PC-9 (cell line): Measurements from ENCODE around the gene MTUS2. TPM values are rescaled to one million over a fixed set of nuclear protein-coding genes. Genes with fewer than 3 reads are reported as not detected.

Experiments
- Bru-seq: library from RNA; stranded (reverse); fragments of 400-500 nt; gene quantifications from one replicate; lab custom pipeline; 2021; lab: Mats Ljungman, UMichigan
- BruChase-seq, 2 experiments: library from RNA; stranded (reverse); fragments of 400-500 nt; gene quantifications; one replicate each; lab custom pipeline; 2021; lab: Mats Ljungman, UMichigan
- BruUV-seq: library from RNA; stranded (reverse); fragments of 400-500 nt; replicated peaks from 2 replicates; lab custom pipeline; 2021; lab: Mats Ljungman, UMichigan
- CTCF ChIA-PET: fragments of 300-600 bp; sonication (Branson Sonifier 250); formaldehyde crosslinking; loops from one replicate; lab custom pipeline; 2022; ENCODE audit warnings: antibody characterized with exemption; lab: Charles Lee
- POLR2A ChIA-PET: fragments of 300-600 bp; sonication (Branson Sonifier 250); formaldehyde crosslinking; loops from one replicate; lab custom pipeline; 2022; ENCODE audit warnings: antibody characterized with exemption; ENCODE audit not compliant: unreplicated experiment; lab: Charles Lee
- DNase-seq, 2 experiments: peaks; one replicate each; pipeline versions ENCODE4 v3.0.0 to v3.0.0-alpha.2; 2015 to 2022; ENCODE audit warnings: mixed read lengths in 1 of 2
- H2AFZ ChIP-seq: fragments of 200-600 bp; sonication (generic); 2 replicates; pipeline ENCODE4 v1.8.1; 2017; ENCODE audit warnings: antibody characterized with exemption
- H3F3A ChIP-seq: fragments of 200-600 bp; sonication (generic); 2 replicates; pipeline ENCODE4 v1.8.1; 2017; ENCODE audit warnings: antibody characterized with exemption, mild to moderate bottlenecking, low read depth; ENCODE audit not compliant: insufficient read depth
- H3K27ac ChIP-seq: fragments of 200-600 bp; sonication (generic); 2 replicates; pipeline ENCODE4 v1.6.1; 2016; ENCODE audit warnings: mixed run types
- H3K27me3 ChIP-seq: fragments of 200-600 bp; sonication (generic); 2 replicates; pipeline ENCODE4 v1.6.1; 2016; ENCODE audit warnings: low read depth, mixed run types; ENCODE audit not compliant: insufficient read depth
- H3K36me3 ChIP-seq: fragments of 200-600 bp; sonication (generic); 2 replicates; pipeline ENCODE4 v1.6.1; 2016; ENCODE audit warnings: low read depth, mixed run types
- H3K4me1 ChIP-seq: fragments of 200-600 bp; sonication (generic); replicated peaks from 2 replicates; pipeline ENCODE4 v1.6.1; 2016; ENCODE audit warnings: mixed run types; ENCODE audit not compliant: insufficient read depth
- H3K4me2 ChIP-seq: fragments of 200-600 bp; sonication (generic); 2 replicates; pipeline ENCODE4 v1.6.1; 2017; ENCODE audit warnings: mixed run types
- H3K4me3 ChIP-seq: fragments of 200-600 bp; sonication (generic); 2 replicates; pipeline ENCODE4 v1.6.1; 2016; ENCODE audit warnings: mixed run types
- H3K79me2 ChIP-seq: fragments of 200-600 bp; sonication (generic); 2 replicates; pipeline ENCODE4 v1.6.1; 2017; ENCODE audit warnings: low read depth, mixed run types
- H3K9me2 ChIP-seq: fragments of 200-600 bp; sonication (generic); 2 replicates; pipeline ENCODE4 v1.8.1; 2017; ENCODE audit warnings: mild to moderate bottlenecking; ENCODE audit not compliant: insufficient read depth
- H3K9me3 ChIP-seq: fragments of 200-600 bp; sonication (generic); 2 replicates; pipeline ENCODE4 v1.8.1; 2016; ENCODE audit warnings: low read depth; ENCODE audit not compliant: insufficient read depth
- H4K20me1 ChIP-seq: fragments of 200-600 bp; sonication (generic); 2 replicates; pipeline ENCODE4 v1.8.1; 2017; ENCODE audit not compliant: insufficient read depth
- CTCF ChIP-seq: fragments of 200-600 bp; sonication (generic); conservative IDR thresholded peaks from 2 replicates; pipeline ENCODE4 v1.6.1; 2017; ENCODE audit warnings: mixed run types, antibody characterized with exemption, mild to moderate bottlenecking, moderate library complexity
- EZH2 ChIP-seq: fragments of 200-600 bp; sonication (generic); IDR thresholded peaks from 2 replicates; pipeline ENCODE4 v1.8.0; 2017; ENCODE audit warnings: antibody characterized with exemption, low read depth
- intact Hi-C: fragments of 100-400 bp; cut with micrococcal nuclease; formaldehyde crosslinking; loops from one replicate; pipeline ENCODE4 v1.10.0; 2022; ENCODE audit not compliant: unreplicated experiment
- long read RNA-seq: library from polyadenylated mRNA; stranded (forward); transcript quantifications from one replicate; pipeline ENCODE4 v2.0.0, GENCODE V29; 2022
- total RNA-seq: library from RNA; stranded (reverse); gene quantifications from 2 replicates; pipeline ENCODE4 v1.2.3, GENCODE V29; 2021

MTUS2 gene
- total RNA-seq (not detected in 2 replicates), Bru-seq, nascent RNA (percentile 1 among the genes with signal in this experiment), BruChase-seq, experiment 1, labeled RNA remaining after a 2-hour chase (percentile 0 among the genes with signal in this experiment), BruChase-seq, experiment 2, labeled RNA remaining after a 6-hour chase (percentile 0 among the genes with signal in this experiment)
- long read RNA-seq = 0 reads

DNA sequence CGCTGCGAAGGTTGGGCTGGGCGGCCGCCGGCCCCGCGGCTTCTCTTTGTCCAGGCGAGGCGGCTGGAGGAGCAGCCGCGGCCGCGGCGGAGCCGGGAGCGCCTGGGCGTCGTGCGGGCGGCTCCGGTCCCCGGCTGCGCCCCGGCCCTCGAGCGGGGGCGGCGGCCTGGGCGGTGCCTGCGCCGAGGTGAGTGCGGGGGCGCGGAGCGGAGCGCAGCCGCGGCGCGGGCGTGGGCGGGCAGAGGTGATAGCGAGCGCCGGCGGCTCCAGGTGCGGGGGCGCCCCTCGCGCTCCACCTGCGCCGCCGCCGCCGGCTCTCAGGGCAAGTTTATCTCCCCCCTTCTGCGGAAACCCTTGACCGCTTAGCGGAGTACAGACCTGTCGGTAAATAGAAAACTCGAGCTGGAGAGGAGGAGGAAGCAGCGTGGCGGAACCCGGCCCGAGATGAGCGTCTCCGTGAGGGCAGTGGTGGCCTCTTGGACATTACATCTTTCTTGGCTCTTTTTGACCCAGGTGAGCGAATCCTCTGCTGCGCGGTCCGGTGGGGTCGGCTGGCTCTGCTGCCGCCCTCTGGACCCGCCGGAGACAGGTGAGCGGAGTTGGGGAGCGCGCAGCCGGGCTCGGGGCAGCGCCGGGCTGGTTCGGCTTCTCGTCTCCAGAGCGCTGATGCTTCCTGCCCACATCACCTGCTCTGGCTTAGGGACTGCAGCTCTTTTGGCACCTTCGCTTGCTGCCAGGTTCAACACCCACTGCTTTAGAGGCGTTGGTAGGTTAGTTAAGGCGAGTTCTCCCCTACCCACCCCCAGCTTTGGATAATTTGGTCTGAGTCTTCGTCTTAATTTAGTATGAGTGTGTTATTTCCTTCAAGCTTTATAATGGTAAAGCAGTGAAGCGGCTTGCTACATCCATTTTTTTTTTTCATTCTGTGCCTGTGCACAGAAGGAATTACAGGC is at the start of gene MTUS2:
TSS of gene MTUS2 (plus strand) at position 241 of the 953 bp plus-strand sequence.
- H3K36me3 ChIP-seq = no peaks in the 10 kb centered on the region
- ChIA-PET POLR2A (no interaction called here), CTCF (no interaction called here)
- no peaks in the 10 kb centered on the region for H3F3A ChIP-seq
- no peaks in the 10 kb centered on the region for H3K4me1 ChIP-seq
- no peaks in the 10 kb centered on the region for H3K79me2 ChIP-seq
- peaks cover 26% of the 10 kb centered on the region for H3K27me3 ChIP-seq
- H4K20me1 ChIP-seq = no peaks in the 10 kb centered on the region
- TF ChIP-seq CTCF = no peak
- TF ChIP-seq EZH2 = no peak
- intact Hi-C loops = no loop called here
- H3K27ac ChIP-seq = no peak within 1 kb of the TSS
- DNase-seq = no peak
- H3K9me2 ChIP-seq = no peaks in the 10 kb centered on the region
- no peak within 1 kb of the TSS for H3K4me3 ChIP-seq
- BruUV-seq = no TSS peak
- H3K4me2 ChIP-seq = no peak within 1 kb of the TSS
- H3K9me3 ChIP-seq = no peaks in the 10 kb centered on the region
- no peak within 1 kb of the TSS for H2AFZ ChIP-seq

DNA sequence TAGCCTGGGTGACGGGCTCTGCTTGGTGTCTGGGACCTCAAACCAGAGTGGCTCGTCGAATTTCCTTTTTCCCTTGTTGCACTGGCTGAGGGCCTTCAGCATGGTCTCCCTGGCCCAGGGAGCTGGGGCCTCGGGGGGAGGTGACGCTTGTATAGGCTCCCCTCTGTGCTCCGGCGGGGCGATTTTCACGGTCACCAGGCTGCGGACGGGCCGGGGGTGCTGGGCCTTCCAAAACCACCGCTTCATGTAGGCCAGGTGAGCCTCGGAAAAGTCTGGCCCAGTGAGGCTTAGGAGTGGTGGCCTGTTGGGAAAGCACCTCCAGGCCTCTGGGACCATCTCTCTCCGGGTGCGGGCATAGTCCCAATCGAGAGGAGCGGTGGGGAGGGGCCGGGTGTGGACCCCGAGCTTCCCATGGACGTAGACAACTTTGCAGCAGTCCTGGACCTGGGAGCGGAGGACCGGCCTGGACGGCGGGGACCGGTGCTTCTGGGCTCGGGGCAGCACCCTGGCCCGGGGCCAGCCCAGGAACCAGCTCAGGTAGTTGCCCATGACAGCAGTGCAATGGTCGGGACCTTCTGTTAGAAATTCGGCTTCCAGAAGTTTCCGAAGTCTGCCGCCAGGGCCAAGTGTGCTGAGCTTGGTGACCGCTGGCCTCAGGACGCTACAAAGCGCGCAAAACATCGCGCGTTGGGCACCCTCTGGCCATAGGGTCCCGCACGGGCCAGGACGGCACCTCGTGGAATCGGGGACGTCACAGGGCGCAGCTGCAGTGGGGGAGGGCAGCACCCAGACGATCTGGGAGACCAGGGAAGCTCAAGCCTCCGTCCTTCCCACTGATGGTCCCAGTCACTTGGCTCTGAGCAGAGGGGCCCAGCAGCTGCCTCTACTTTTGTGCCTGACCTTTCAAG is 41.6 kb upstream of the MTUS2 start:
- Histone ChIP-seq H3K4me1 (no peaks in the 10 kb centered on the region), H4K20me1 (no peaks in the 10 kb centered on the region), H3K9me3 (no peaks in the 10 kb centered on the region), H3K36me3 (no peaks in the 10 kb centered on the region), H2AFZ (no peak overlapping the region), H3K27ac (no peak overlapping the region), H3K27me3 (peaks cover 95% of the 10 kb centered on the region), H3K79me2 (no peaks in the 10 kb centered on the region), H3F3A (no peaks in the 10 kb centered on the region), H3K9me2 (no peaks in the 10 kb centered on the region), H3K4me2 (no peak overlapping the region), H3K4me3 (no peak overlapping the region)
- no TSS peak for BruUV-seq
- POLR2A ChIA-PET = no interaction called here
- intact Hi-C loops = no loop called here
- CTCF ChIA-PET = no interaction called here
- DNase-seq = no peak
- TF ChIP-seq EZH2 (no peak), CTCF (no peak)

DNA sequence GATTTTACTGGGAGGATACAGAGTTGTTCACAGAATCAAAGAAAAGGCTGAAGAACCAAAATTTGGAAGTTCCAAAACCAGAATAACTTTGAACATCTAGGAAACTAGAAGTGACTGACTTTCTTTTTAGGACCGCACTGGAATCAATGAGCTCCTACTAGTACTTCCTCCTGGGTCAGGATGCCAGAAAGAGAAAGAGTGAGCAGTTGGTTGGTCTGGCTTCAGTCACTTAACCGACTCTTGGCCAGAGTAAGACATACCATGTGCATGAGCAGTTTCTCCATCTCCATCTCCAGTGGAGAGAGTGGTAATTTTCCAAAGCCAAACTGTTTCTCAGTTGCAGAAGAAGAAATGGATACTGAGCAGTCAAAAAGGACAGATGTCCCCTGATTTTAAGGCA is 27.1 kb upstream of the MTUS2 start:
- Histone ChIP-seq H2AFZ (no peak overlapping the region), H3K36me3 (no peaks in the 10 kb centered on the region), H3K27me3 (peaks cover 75% of the 10 kb centered on the region), H4K20me1 (no peaks in the 10 kb centered on the region; the same call in 1 of the 2 replicates), H3K9me3 (no peaks in the 10 kb centered on the region), H3K4me1 (no peaks in the 10 kb centered on the region), H3F3A (no peaks in the 10 kb centered on the region), H3K9me2 (no peaks in the 10 kb centered on the region), H3K4me2 (no peak overlapping the region), H3K27ac (no peak overlapping the region), H3K79me2 (no peaks in the 10 kb centered on the region), H3K4me3 (no peak overlapping the region)
- BruUV-seq = no TSS peak
- no peak for TF ChIP-seq EZH2
- no peak for TF ChIP-seq CTCF
- CTCF ChIA-PET = no interaction called here
- no peak for DNase-seq
- intact Hi-C loops = no loop called here
- POLR2A ChIA-PET = no interaction called here
